Right lobe of liver (tissue), 4 donors: Measurements from ENCODE around the gene SART3.

Experiments
- CTCF ChIP-seq, 4 donors: fragments of 200-600 bp in 3 of 4; fragments of 450-650 bp in 1 of 4; IDR thresholded peaks; one replicate each; pipeline versions ENCODE4 v1.5.1 to v1.8.0; 2016 to 2022; ENCODE audit warnings: antibody characterized with exemption in 4 of 4, mild to moderate bottlenecking in 2 of 4
- POLR2A ChIP-seq: fragments of 450-650 bp; IDR thresholded peaks from one replicate; pipeline ENCODE4 v1.6.1; 2017; ENCODE audit warnings: antibody characterized with exemption, mild to moderate bottlenecking
- donor health status: DM: no; HTN: no; CAD: no.
- donor health status: DM: no; HTN: no; CAD: no.
- donor health status: DM: no; HTN: yes; CAD: no.

- TF ChIP-seq CTCF (IDR thresholded peaks at IDR 0.05) (no peak), POLR2A (no peak)
Observed at GRCh38 chr12:108502922-108503321, 58.1 kb downstream of the SART3 start.
